ENCODE results near the gene MED12L.

- no peak for TF ChIP-seq CBFB (IDR thresholded peaks at IDR 0.05; ENCODE audit: low read depth)
- TF ChIP-seq CTCF (IDR thresholded peaks at IDR 0.05 in 2 of 3, conservative IDR thresholded peaks at IDR 0.05 in 1 of 3; ENCODE audit: control insufficient read depth in 2 of 3, extremely low read depth in 1 of 3, insufficient read depth in 1 of 3, low read depth in 3 of 3, low read length in 3 of 3): no peak
- TF ChIP-seq CBX5 (IDR thresholded peaks at IDR 0.05; ENCODE audit: low read depth): no peak
- TF ChIP-seq POLR2AphosphoS5 (IDR thresholded peaks at IDR 0.05; ENCODE audit: low read length): no peak
- TF ChIP-seq POLR2A (IDR thresholded peaks at IDR 0.05; ENCODE audit: low read depth, low read length): no peak
- TF ChIP-seq, protein P1, sequence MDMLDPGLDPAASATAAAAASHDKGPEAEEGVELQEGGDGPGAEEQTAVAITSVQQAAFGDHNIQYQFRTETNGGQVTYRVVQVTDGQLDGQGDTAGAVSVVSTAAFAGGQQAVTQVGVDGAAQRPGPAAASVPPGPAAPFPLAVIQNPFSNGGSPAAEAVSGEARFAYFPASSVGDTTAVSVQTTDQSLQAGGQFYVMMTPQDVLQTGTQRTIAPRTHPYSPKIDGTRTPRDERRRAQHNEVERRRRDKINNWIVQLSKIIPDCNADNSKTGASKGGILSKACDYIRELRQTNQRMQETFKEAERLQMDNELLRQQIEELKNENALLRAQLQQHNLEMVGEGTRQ (IDR thresholded peaks at IDR 0.05; ENCODE audit: borderline replicate concordance, low read depth, low read length): no peak
- TF ChIP-seq NFYA (IDR thresholded peaks at IDR 0.05; ENCODE audit: borderline replicate concordance, low read depth, low read length): no peak
- TF ChIP-seq EZH2 (IDR thresholded peaks at IDR 0.05; ENCODE audit: borderline replicate concordance, control insufficient read depth, low read depth, low read length): no peak
Observed at GRCh38 chr3:151107177-151107576, 21.7 kb downstream of the MED12L start.

Data from GM12878 (cell line).